Measurements from ENCODE around the gene CHPF2.

DNA sequence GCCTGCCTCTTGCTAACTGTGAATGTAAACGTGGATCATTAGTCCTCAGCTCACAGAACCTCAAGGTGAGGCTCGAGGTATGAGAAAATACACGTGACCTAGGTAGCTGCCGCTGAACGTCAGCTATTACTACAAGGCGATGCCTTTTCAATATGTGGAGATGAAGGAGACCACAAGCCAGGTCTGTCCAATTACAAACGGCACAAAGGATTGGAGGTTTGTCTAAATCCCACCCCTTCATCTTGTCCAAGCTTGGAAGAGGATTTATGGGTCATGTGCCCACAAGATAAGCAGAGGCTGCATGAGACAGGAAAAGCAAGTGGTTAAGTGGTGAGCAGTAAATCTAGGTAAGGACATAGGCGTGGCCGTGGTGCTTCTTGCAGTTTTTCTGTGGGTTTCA is 25.4 kb upstream of the CHPF2 start:
- TF ChIP-seq, protein P1, sequence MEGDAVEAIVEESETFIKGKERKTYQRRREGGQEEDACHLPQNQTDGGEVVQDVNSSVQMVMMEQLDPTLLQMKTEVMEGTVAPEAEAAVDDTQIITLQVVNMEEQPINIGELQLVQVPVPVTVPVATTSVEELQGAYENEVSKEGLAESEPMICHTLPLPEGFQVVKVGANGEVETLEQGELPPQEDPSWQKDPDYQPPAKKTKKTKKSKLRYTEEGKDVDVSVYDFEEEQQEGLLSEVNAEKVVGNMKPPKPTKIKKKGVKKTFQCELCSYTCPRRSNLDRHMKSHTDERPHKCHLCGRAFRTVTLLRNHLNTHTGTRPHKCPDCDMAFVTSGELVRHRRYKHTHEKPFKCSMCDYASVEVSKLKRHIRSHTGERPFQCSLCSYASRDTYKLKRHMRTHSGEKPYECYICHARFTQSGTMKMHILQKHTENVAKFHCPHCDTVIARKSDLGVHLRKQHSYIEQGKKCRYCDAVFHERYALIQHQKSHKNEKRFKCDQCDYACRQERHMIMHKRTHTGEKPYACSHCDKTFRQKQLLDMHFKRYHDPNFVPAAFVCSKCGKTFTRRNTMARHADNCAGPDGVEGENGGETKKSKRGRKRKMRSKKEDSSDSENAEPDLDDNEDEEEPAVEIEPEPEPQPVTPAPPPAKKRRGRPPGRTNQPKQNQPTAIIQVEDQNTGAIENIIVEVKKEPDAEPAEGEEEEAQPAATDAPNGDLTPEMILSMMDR (IDR thresholded peaks at IDR 0.05; ENCODE audit: poor library complexity): no peak
- no peak for TF ChIP-seq EZH2 (IDR thresholded peaks at IDR 0.05; ENCODE audit: borderline replicate concordance)
- no peak for TF ChIP-seq EZH2phosphoT487 (IDR thresholded peaks at IDR 0.05; ENCODE audit: low read depth, severe bottlenecking, unreplicated experiment)
